A204.1 (cell line): ENCODE measurements around the gene NLE1.
"Not testable (repeated sequence)": the region's sequence is repeated elsewhere in the genome, so short reads cannot be mapped to it uniquely, and the experiment has no call there.

ENCODE experiments used
- FAIRE-seq: peaks from 2 replicates; lab custom pipeline; 2012; peaks lifted over from hg19 to GRCh38; lab: Jason Lieb, UNC

NLE1 gene

GRCh38 chr17:35141681-35142466 lies at the start of gene NLE1:
Gene NLE1, minus strand, starts transcription at chr17:35142303. Its CDS starts 28 bp downstream, at chr17:35142275.
- no peak for FAIRE-seq

GRCh38 chr17:35191001-35191695 lies 49.0 kb upstream of the NLE1 start:
- FAIRE-seq = no peak

- FAIRE-seq = no peak
Measured at GRCh38 chr17:35189291-35189690, 47.2 kb upstream of the NLE1 start.

GRCh38 chr17:35188111-35188510 lies 46.0 kb upstream of the NLE1 start:
- no peak for FAIRE-seq

GRCh38 chr17:35187481-35187880 lies 45.4 kb upstream of the NLE1 start:
- no peak for FAIRE-seq

- FAIRE-seq = no peak
Measured at GRCh38 chr17:35185849-35186248, 43.7 kb upstream of the NLE1 start.

- no peak for FAIRE-seq
Measured at GRCh38 chr17:35184274-35184673, 42.2 kb upstream of the NLE1 start.

- no peak for FAIRE-seq
Measured at GRCh38 chr17:35183332-35183731, 41.2 kb upstream of the NLE1 start.

GRCh38 chr17:35179379-35179778 lies 37.3 kb upstream of the NLE1 start:
- not testable (repeated sequence) for FAIRE-seq

- no peak for FAIRE-seq
Measured at GRCh38 chr17:35176897-35177296, 34.8 kb upstream of the NLE1 start.

- no peak for FAIRE-seq
Measured at GRCh38 chr17:35175638-35176415, 33.7 kb upstream of the NLE1 start.

- FAIRE-seq = no peak
Measured at GRCh38 chr17:35174835-35175334, 32.8 kb upstream of the NLE1 start.

- not testable (repeated sequence) for FAIRE-seq
Measured at GRCh38 chr17:35172321-35172720, 30.2 kb upstream of the NLE1 start.

- FAIRE-seq = no peak
Measured at GRCh38 chr17:35171834-35172233, 29.7 kb upstream of the NLE1 start.

- peak; percentile 27 for FAIRE-seq
Measured at GRCh38 chr17:35170968-35171771, 29.1 kb upstream of the NLE1 start.

- no peak for FAIRE-seq
Measured at GRCh38 chr17:35169835-35170363, 27.8 kb upstream of the NLE1 start.

- no peak for FAIRE-seq
Measured at GRCh38 chr17:35167666-35168065, 25.6 kb upstream of the NLE1 start.

GRCh38 chr17:35167046-35167445 lies 24.9 kb upstream of the NLE1 start:
- no peak for FAIRE-seq

- FAIRE-seq = no peak
Measured at GRCh38 chr17:35166526-35166925, 24.4 kb upstream of the NLE1 start.

- no peak for FAIRE-seq
Measured at GRCh38 chr17:35164716-35165115, 22.6 kb upstream of the NLE1 start.

- no peak for FAIRE-seq
Measured at GRCh38 chr17:35163886-35164285, 21.8 kb upstream of the NLE1 start.

- no peak for FAIRE-seq
Measured at GRCh38 chr17:35162755-35163154, 20.7 kb upstream of the NLE1 start.
